Small intestine (tissue), 7 donors: Measurements from ENCODE around the gene HAUS6. TPM values are rescaled to one million over a fixed set of nuclear protein-coding genes. Genes with fewer than 3 reads are reported as not detected.
A peak's percentile ranks its signal among the peaks of the same experiment; 100 is the strongest.

Experiments used
- DNase-seq, 2 donors: peaks; one replicate each; pipeline versions ENCODE4 v3.0.0 to v3.0.0-alpha.2; 2013
- FAIRE-seq: peaks from 2 replicates; lab custom pipeline; 2012; peaks lifted over from hg19 to GRCh38; lab: Jason Lieb, UNC
- H3K27ac ChIP-seq, 3 donors: one replicate each; pipeline ENCODE4 v1.5.1; 2013; ENCODE audit warnings: low read length in 2 of 3, mild to moderate bottlenecking in 2 of 3, control low read depth in 1 of 3, inconsistent platforms in 1 of 3, low read depth in 1 of 3, moderate library complexity in 1 of 3
- H3K27me3 ChIP-seq, 3 donors: one replicate each; pipeline ENCODE4 v1.6.1; 2013; ENCODE audit warnings: low read length in 3 of 3, inconsistent platforms in 1 of 3; ENCODE audit not compliant: control insufficient read depth in 3 of 3, insufficient read depth in 3 of 3
- H3K36me3 ChIP-seq, 3 donors: one replicate each; pipeline ENCODE4 v1.6.1; 2013; ENCODE audit warnings: low read length in 3 of 3, inconsistent platforms in 1 of 3, low read depth in 1 of 3, mild to moderate bottlenecking in 1 of 3, moderate library complexity in 1 of 3; ENCODE audit not compliant: control insufficient read depth in 3 of 3, insufficient read depth in 2 of 3
- H3K4me1 ChIP-seq, 3 donors: one replicate each; pipeline ENCODE4 v1.6.1; 2013; ENCODE audit warnings: low read length in 2 of 3, inconsistent platforms in 1 of 3, low read depth in 1 of 3, mild to moderate bottlenecking in 1 of 3, moderate library complexity in 1 of 3; ENCODE audit not compliant: control insufficient read depth in 3 of 3, insufficient read depth in 2 of 3
- H3K4me3 ChIP-seq, 3 donors: one replicate each; pipeline ENCODE4 v1.5.1; 2013; ENCODE audit warnings: low read length in 3 of 3, control low read depth in 1 of 3, inconsistent platforms in 1 of 3, low read depth in 1 of 3, mild to moderate bottlenecking in 1 of 3, moderate library complexity in 1 of 3
- H3K9me3 ChIP-seq, 2 donors: one replicate each; pipeline ENCODE4 v1.6.1; 2013; ENCODE audit warnings: low read depth in 1 of 2, low read length in 1 of 2; ENCODE audit not compliant: control insufficient read depth in 2 of 2, insufficient read depth in 1 of 2
- WGBS, 3 donors: extraction: QIAGEN DNeasy Blood & Tissue Kit; methylation state at CpG; one replicate each; pipeline ENCODE4 v1.1.7; 2013; 5-methylcytosine and 5-hydroxymethylcytosine counted together
- polyA plus RNA-seq, 4 donors: library from polyadenylated mRNA; stranded (reverse) in 3 of 4; unstranded in 1 of 4; fragments of 200-250 nt in 3 of 4; fragments of 120-200 nt in 1 of 4; gene quantifications; one replicate each; pipeline versions ENCODE4 v1.2.1 to v1.2.3, GENCODE V29; 2013
- donor health status: healthy with polysubstance abuse.
- donor health status: control.
- donor health status: control.
- donor health status: Bipolar disorder and iron deficiency.
- donor health status: healthy.

HAUS6 gene
- polyA plus RNA-seq, 4 donors: 2.7 to 9.2 (median 3.8) TPM

GRCh38 chr9:19048966-19049916 is 53.5 kb downstream of the HAUS6 start, which contains the start of gene RRAGA:
Gene RRAGA (plus strand): TSS chr9:19049427. CDS start chr9:19049660, 233 bp downstream.
- Histone ChIP-seq H3K9me3 (no peaks in the 10 kb centered on the region), H3K4me1 (peaks cover 4 to 15% (median 11%) of the 10 kb centered on the region in 3 donors), H3K27me3 (no peaks in the 10 kb centered on the region), H3K36me3 (peaks cover 0 to 6% (median 2%) of the 10 kb centered on the region in 3 donors), H3K27ac (peak within 1 kb of the TSS; percentile 89 to 99 (median 98)), H3K4me3 (peak within 1 kb of the TSS; percentile 78 to 95 (median 92))
- DNase-seq (peak; percentile 99), FAIRE-seq (no peak)
- 0 to 1% (median 0%) methylated on average over 70 to 82 of the region's 82 CpGs for WGBS, 3 donors

DNA sequence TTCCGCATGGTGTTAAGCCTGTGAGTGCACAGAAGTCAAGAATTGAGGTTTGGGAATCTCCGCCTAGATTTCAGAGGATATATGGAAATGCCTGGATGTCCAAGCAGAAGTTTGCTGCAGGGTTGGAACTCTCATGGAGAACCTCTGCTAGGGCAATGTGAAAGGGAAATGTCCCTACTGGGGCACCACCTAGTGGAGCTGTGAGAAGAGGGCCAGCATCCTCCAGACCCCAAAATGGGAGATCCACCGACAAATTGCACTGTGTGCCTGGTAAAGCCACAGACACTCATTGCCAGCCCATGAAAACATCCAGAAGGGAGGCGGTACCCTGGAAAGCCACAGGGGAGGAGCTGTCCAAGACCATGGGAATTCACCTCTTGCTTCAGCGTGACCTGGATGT is 66.1 kb downstream of the HAUS6 start:
- no peak for FAIRE-seq
- H3K27me3 ChIP-seq: peaks cover 0 to 3% (median 0%) of the 10 kb centered on the region in 3 donors
- WGBS, 3 donors: 94 to 97% (median 94%) methylated on average over 5 of the region's 5 CpGs

GRCh38 chr9:19033015-19033414 is 69.7 kb downstream of the HAUS6 start, which contains the start of gene SAXO1:
Gene SAXO1 (minus strand): TSS chr9:19033209. CDS start chr9:19032908, 301 bp downstream.
- no peak within 1 kb of the TSS for H3K4me3 ChIP-seq
- WGBS, 3 donors: 75 to 85% (median 82%) methylated on average over 16 to 20 of the region's 20 CpGs
- H3K4me1 ChIP-seq: no peaks in the 10 kb centered on the region
- H3K36me3 ChIP-seq: no peaks in the 10 kb centered on the region
- no peak within 1 kb of the TSS for H3K27ac ChIP-seq
- peaks cover 0 to 2% of the 10 kb centered on the region in 2 donors for H3K9me3 ChIP-seq
- H3K27me3 ChIP-seq: peaks cover 0 to 5% (median 0%) of the 10 kb centered on the region in 3 donors
- no peak for DNase-seq
- FAIRE-seq: no peak

More for the DNA sequence above, 66.1 kb downstream of the HAUS6 start:
- Histone ChIP-seq H3K27ac (no peak overlapping the region), H3K9me3 (peaks cover 0 to 2% of the 10 kb centered on the region in 2 donors), H3K36me3 (no peaks in the 10 kb centered on the region), H3K4me3 (no peak overlapping the region), H3K4me1 (no peaks in the 10 kb centered on the region)
- DNase-seq: no peak

DNA sequence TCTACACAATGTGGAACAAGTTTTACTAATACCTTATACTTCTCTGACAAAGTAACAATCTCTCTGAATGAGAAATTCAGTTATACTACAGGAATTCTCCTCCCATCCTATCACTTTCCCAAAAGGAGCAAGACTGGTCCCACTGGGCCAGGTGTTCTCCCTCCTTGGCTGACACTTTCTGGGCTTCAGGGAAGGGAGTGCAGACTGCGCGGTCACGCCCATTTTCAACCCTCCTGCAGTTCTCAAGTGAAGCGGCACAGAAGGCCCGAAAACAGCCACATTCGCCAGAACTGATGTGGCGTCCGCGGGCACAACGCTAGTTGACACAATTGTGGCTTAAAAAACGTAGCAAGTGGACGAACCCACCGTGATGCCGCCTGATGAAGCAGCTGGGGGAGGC is 70.3 kb downstream of the HAUS6 start:
- H3K9me3 ChIP-seq: peaks cover 0 to 2% of the 10 kb centered on the region in 2 donors
- no peak for FAIRE-seq
- H3K4me3 ChIP-seq: no peak overlapping the region
- 63 to 72% (median 66%) methylated on average over 14 of the region's 14 CpGs for WGBS, 3 donors
- no peak overlapping the region for H3K27ac ChIP-seq
- H3K27me3 ChIP-seq: peaks cover 0 to 5% (median 0%) of the 10 kb centered on the region in 3 donors
- H3K4me1 ChIP-seq: no peaks in the 10 kb centered on the region
- peak in 1 of 2 donors; percentile 10 for DNase-seq
- no peaks in the 10 kb centered on the region for H3K36me3 ChIP-seq

DNA sequence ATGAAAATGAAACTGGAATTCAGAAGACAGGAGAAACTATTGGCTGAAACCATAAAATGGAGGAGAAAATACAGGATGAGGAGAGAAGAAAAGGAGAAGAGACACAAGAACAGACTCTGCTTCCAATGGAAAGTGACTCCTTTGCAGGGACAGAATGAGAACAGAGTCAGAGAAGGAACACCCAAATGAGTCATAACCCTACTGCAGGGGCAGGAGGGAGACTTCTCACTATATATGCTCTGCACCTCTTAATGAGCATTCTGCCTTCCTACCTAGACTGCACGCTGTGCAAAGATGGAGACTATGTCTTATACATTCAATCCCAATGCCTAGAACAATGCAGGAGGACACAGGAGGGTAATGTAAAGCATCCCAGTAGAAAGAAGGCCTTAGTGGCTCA is 71.8 kb downstream of the HAUS6 start:
- Histone ChIP-seq H3K9me3 (no peaks in the 10 kb centered on the region), H3K4me1 (no peaks in the 10 kb centered on the region), H3K27me3 (peaks cover 0 to 5% (median 0%) of the 10 kb centered on the region in 3 donors), H3K4me3 (no peak overlapping the region), H3K27ac (no peak overlapping the region), H3K36me3 (no peaks in the 10 kb centered on the region)
- FAIRE-seq (no peak), DNase-seq (no peak)
- WGBS, 3 donors: 77 to 93% (median 82%) methylated on average over 1 of the region's 1 CpG

- FAIRE-seq (no peak), DNase-seq (peak; percentile 68 to 72)
- 26 to 37% (median 36%) methylated on average over 8 of the region's 8 CpGs for WGBS, 3 donors
- Histone ChIP-seq H3K9me3 (no peaks in the 10 kb centered on the region), H3K27ac (no peak overlapping the region), H3K4me1 (no peaks in the 10 kb centered on the region), H3K36me3 (no peaks in the 10 kb centered on the region), H3K4me3 (no peak overlapping the region), H3K27me3 (peaks cover 0 to 5% (median 0%) of the 10 kb centered on the region in 3 donors)
Observed at GRCh38 chr9:19028835-19029451, 73.8 kb downstream of the HAUS6 start.

DNA sequence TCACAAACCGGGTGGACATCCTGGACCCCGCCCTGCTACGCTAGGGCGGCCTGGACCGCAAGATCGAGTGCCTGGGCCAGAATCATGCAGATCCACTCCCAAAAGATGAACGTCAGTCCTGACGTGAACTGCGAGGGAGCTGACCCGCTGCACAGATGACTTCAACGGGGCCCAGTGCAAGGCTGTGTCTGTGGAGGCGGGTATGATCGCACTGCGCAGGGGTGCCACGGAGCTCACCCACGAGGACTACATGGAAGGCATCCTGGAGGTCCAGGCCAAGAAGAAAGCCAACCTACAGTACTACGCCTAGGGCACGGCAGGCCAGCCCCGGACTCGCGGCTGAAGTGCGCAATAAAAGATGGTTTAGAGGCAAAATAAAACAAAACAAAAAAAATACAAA is 74.9 kb downstream of the HAUS6 start:
- 89 to 92% (median 91%) methylated on average over 22 of the region's 22 CpGs for WGBS, 3 donors
- DNase-seq (no peak), FAIRE-seq (no peak)
- H3K4me1 ChIP-seq: no peaks in the 10 kb centered on the region
- no peaks in the 10 kb centered on the region for H3K36me3 ChIP-seq
- H3K4me3 ChIP-seq: no peak overlapping the region
- H3K27me3 ChIP-seq: peaks cover 0 to 5% (median 0%) of the 10 kb centered on the region in 3 donors
- no peak overlapping the region for H3K27ac ChIP-seq
- H3K9me3 ChIP-seq: no peaks in the 10 kb centered on the region

DNA sequence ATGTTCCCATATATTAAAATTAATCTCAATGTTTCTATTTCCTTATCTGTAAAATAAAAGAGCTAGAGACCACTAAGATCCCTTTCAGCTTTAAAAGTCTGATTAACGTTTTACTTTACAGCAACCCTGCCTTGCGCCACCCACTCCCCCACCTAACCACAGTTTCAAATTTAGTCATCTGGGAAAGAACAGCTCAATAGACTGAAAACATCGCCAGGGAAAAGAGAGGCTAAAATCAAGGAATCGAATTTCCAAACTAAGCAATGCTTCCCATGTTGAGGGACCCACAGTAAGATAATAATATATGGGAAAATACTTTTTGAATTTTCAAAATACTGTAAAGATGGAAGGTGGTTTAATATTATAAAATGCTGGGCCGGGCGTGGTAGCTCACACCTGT is 76.3 kb downstream of the HAUS6 start:
- 74 to 87% (median 80%) methylated on average over 6 of the region's 6 CpGs for WGBS, 3 donors
- FAIRE-seq (no peak), DNase-seq (no peak)
- H3K9me3 ChIP-seq: no peaks in the 10 kb centered on the region
- H3K27me3 ChIP-seq: peaks cover 0 to 2% (median 0%) of the 10 kb centered on the region in 3 donors
- H3K4me3 ChIP-seq: no peak overlapping the region
- H3K36me3 ChIP-seq: no peaks in the 10 kb centered on the region
- no peak overlapping the region for H3K27ac ChIP-seq
- H3K4me1 ChIP-seq: no peaks in the 10 kb centered on the region
